OCI-LY7 (cell line): Measurements from ENCODE around the gene YBX2. TPM values are rescaled to one million over a fixed set of nuclear protein-coding genes. Genes with fewer than 3 reads are reported as not detected.

ENCODE experiments used
- Bru-seq: library from RNA; stranded (reverse); fragments of 400-500 nt; gene quantifications from one replicate; lab custom pipeline; 2021; lab: Mats Ljungman, UMichigan
- BruChase-seq, 2 experiments: library from RNA; stranded (reverse); fragments of 400-500 nt; gene quantifications; one replicate each; lab custom pipeline; 2021; lab: Mats Ljungman, UMichigan
- BruUV-seq: library from RNA; stranded (reverse); fragments of 400-500 nt; replicated peaks from 2 replicates; lab custom pipeline; 2021; lab: Mats Ljungman, UMichigan
- CTCF ChIA-PET: fragments of 300-600 bp; sonication (Branson Sonifier 250); formaldehyde crosslinking; loops from one replicate; lab custom pipeline; 2022; ENCODE audit warnings: antibody characterized with exemption; ENCODE audit not compliant: unreplicated experiment; lab: Charles Lee
- POLR2A ChIA-PET: fragments of 300-600 bp; sonication (Branson Sonifier 250); formaldehyde crosslinking; loops from one replicate; lab custom pipeline; 2022; ENCODE audit warnings: antibody characterized with exemption; lab: Charles Lee
- DNase-seq: peaks from one replicate; pipeline ENCODE4 v3.0.0-alpha.2; 2015; ENCODE audit warnings: low spot score
- H2AFZ ChIP-seq: fragments of 200-600 bp; sonication (generic), shearing (Covaris generic); 2 replicates; pipeline ENCODE4 v1.6.1; 2014; ENCODE audit warnings: mild to moderate bottlenecking, antibody characterized with exemption, low read length, moderate library complexity
- H3K27ac ChIP-seq: fragments of 200-600 bp; sonication (generic); 2 replicates; pipeline ENCODE4 v1.5.1; 2014; ENCODE audit warnings: mixed run types, low read depth, mild to moderate bottlenecking, moderate library complexity, low read length, inconsistent platforms; ENCODE audit not compliant: poor library complexity, severe bottlenecking
- H3K36me3 ChIP-seq: fragments of 200-600 bp; sonication (generic); 2 replicates; pipeline ENCODE4 v1.6.1; 2014; ENCODE audit warnings: mild to moderate bottlenecking, antibody characterized with exemption, low read length, moderate library complexity, mixed read lengths; ENCODE audit not compliant: insufficient read depth
- H3K4me1 ChIP-seq: fragments of 200-600 bp; sonication (generic); 2 replicates; pipeline ENCODE4 v1.5.1; 2014; ENCODE audit warnings: mild to moderate bottlenecking, low read length; ENCODE audit not compliant: insufficient read depth, poor library complexity, severe bottlenecking
- H3K4me2 ChIP-seq: fragments of 200-600 bp; sonication (generic); 2 replicates; pipeline ENCODE4 v1.6.1; 2014; ENCODE audit warnings: mild to moderate bottlenecking, low read length
- H3K4me3 ChIP-seq: fragments of 200-600 bp; sonication (generic); 2 replicates; pipeline ENCODE4 v1.5.1; 2014; ENCODE audit warnings: mild to moderate bottlenecking, low read depth, low read length; ENCODE audit not compliant: poor library complexity, severe bottlenecking
- H3K79me2 ChIP-seq: fragments of 200-600 bp; sonication (generic); 2 replicates; pipeline ENCODE4 v1.6.1; 2016; ENCODE audit warnings: low read depth, mild to moderate bottlenecking, low read length, moderate library complexity, mixed read lengths; ENCODE audit not compliant: insufficient read depth
- H3K9me2 ChIP-seq: fragments of 200-600 bp; sonication (generic); 2 replicates; pipeline ENCODE4 v1.6.1; 2016; ENCODE audit warnings: mild to moderate bottlenecking, low read length, mixed read lengths; ENCODE audit not compliant: insufficient read depth
- H3K9me3 ChIP-seq: fragments of 200-600 bp; sonication (generic); 2 replicates; pipeline ENCODE4 v1.6.1; 2014; ENCODE audit warnings: mild to moderate bottlenecking, mixed run types, low read length, mixed read lengths
- H4K20me1 ChIP-seq: fragments of 200-600 bp; sonication (generic); 2 replicates; pipeline ENCODE4 v1.6.1; 2014; ENCODE audit warnings: mild to moderate bottlenecking, antibody characterized with exemption, low read length, moderate library complexity, mixed read lengths; ENCODE audit not compliant: insufficient read depth
- EZH2phosphoT487 ChIP-seq: fragments of 200-600 bp; sonication (generic); IDR thresholded peaks from 2 replicates; pipeline ENCODE4 v1.6.1; 2018; ENCODE audit warnings: low read depth, borderline replicate concordance, mild to moderate bottlenecking, mixed run types, antibody characterized with exemption, low read length, moderate library complexity, mixed read lengths
- intact Hi-C: fragments of 100-400 bp; cut with micrococcal nuclease; formaldehyde crosslinking; loops from one replicate; pipeline ENCODE4 v1.10.0; 2022; ENCODE audit not compliant: unreplicated experiment
- long read RNA-seq: library from polyadenylated mRNA; stranded (forward); transcript quantifications from one replicate; pipeline ENCODE4 v2.0.0, GENCODE V29; 2022
- total RNA-seq, 2 experiments: library from RNA; depleted of rRNA in 1 of 2; stranded (reverse); fragments of >200 nt in 1 of 2; shearing (Covaris generic) in 1 of 2; gene quantifications; 2 replicates each; pipeline ENCODE4 v1.2.3, GENCODE V29; 2014 to 2022
- TF ChIP-seq, protein P1 (sequence below): fragments of 200-600 bp; sonication (generic); conservative IDR thresholded peaks from 2 replicates; pipeline ENCODE4 v1.5.1; 2014; ENCODE audit warnings: mild to moderate bottlenecking, antibody characterized with exemption, low read length, moderate library complexity, mixed read lengths

YBX2 gene
- total RNA-seq (2014; rRNA removed; shearing (Covaris generic)), result 9.8 and 12.8 TPM in 2 replicates
- 6.7 and 11.8 TPM in 2 replicates for total RNA-seq (2022)
- Bru-seq, nascent RNA, result percentile 31 among the genes with signal in this experiment
- percentile 27 among the genes with signal in this experiment for BruChase-seq, experiment 1, labeled RNA remaining after a 6-hour chase
- percentile 33 among the genes with signal in this experiment for BruChase-seq, experiment 2, labeled RNA remaining after a 2-hour chase
- long read RNA-seq, full-length matches to known transcripts, result 2 of 4 reads
- long read RNA-seq, partial matches to known transcripts, result 2 of 4 reads
- long read RNA-seq, other reads (novel, unspliced or antisense), result 0 of 4 reads

GRCh38 chr17:7294614-7295153 lies at the start of gene YBX2:
YBX2 (minus strand) TSS chr17:7294639; CDS start chr17:7294500, 139 bp downstream.
- TF ChIP-seq, protein P1, sequence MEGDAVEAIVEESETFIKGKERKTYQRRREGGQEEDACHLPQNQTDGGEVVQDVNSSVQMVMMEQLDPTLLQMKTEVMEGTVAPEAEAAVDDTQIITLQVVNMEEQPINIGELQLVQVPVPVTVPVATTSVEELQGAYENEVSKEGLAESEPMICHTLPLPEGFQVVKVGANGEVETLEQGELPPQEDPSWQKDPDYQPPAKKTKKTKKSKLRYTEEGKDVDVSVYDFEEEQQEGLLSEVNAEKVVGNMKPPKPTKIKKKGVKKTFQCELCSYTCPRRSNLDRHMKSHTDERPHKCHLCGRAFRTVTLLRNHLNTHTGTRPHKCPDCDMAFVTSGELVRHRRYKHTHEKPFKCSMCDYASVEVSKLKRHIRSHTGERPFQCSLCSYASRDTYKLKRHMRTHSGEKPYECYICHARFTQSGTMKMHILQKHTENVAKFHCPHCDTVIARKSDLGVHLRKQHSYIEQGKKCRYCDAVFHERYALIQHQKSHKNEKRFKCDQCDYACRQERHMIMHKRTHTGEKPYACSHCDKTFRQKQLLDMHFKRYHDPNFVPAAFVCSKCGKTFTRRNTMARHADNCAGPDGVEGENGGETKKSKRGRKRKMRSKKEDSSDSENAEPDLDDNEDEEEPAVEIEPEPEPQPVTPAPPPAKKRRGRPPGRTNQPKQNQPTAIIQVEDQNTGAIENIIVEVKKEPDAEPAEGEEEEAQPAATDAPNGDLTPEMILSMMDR, result no peak
- TF ChIP-seq EZH2phosphoT487, result no peak
- no peaks in the 10 kb centered on the region for H3K79me2 ChIP-seq
- peak within 1 kb of the TSS; percentile 66 for H3K27ac ChIP-seq
- peaks cover 35% of the 10 kb centered on the region for H3K4me1 ChIP-seq
- peak within 1 kb of the TSS; percentile 78 for H3K4me2 ChIP-seq
- ChIA-PET CTCF (no interaction called here), POLR2A (no interaction called here)
- H3K9me3 ChIP-seq, result no peaks in the 10 kb centered on the region
- H4K20me1 ChIP-seq, result no peaks in the 10 kb centered on the region
- no TSS peak for BruUV-seq
- no peaks in the 10 kb centered on the region for H3K9me2 ChIP-seq
- H2AFZ ChIP-seq, result peak within 1 kb of the TSS; percentile 65
- intact Hi-C loops, result loop anchor here (5.0 kb wide), 1 partner anchor 247 kb away; no protein-coding TSS in a partner anchor
- H3K4me3 ChIP-seq, result peak within 1 kb of the TSS; percentile 70
- H3K36me3 ChIP-seq, result no peaks in the 10 kb centered on the region
- DNase-seq, result peak; percentile 94

DNA sequence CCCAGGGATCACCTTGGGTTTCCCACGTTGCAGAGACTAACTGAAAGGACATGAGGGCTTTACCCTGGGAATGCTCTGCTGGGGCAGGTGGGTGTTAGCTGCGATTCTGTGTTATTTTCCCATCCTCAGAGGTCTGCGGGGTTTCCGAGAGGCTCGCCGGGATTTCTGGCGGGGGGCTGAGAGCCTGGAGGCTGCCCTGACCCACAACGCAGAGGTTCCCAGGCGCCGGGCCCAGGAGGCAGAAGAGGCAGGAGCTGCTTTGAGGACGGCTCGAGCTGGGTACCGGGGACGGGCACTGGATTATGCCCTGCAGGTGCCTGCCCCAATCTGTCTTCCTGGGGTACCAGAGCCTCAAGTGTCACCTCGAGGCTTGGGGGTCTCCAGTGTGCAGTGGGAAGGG lies 48.8 kb upstream of the YBX2 start:
- Histone ChIP-seq H3K36me3 (peaks cover 79% of the 10 kb centered on the region), H3K4me1 (peaks cover 10% of the 10 kb centered on the region), H3K9me3 (no peaks in the 10 kb centered on the region), H3K4me2 (no peak overlapping the region), H3K4me3 (no peak overlapping the region), H3K27ac (no peak overlapping the region), H2AFZ (no peak overlapping the region), H4K20me1 (no peaks in the 10 kb centered on the region), H3K79me2 (peaks cover 5% of the 10 kb centered on the region; the same call in 1 of the 2 replicates), H3K9me2 (no peaks in the 10 kb centered on the region)
- ChIA-PET POLR2A (no interaction called here), CTCF (no interaction called here)
- intact Hi-C loops, result no loop called here
- TF ChIP-seq EZH2phosphoT487, result no peak
- TF ChIP-seq, protein P1, result no peak
- no TSS peak for BruUV-seq
- DNase-seq, result no peak
